NB4 (cell line): ENCODE measurements around the gene GAS2.

Experiments
- DNase-seq: peaks from one replicate; pipeline ENCODE4 v3.0.0; 2010; ENCODE audit warnings: low read depth
- H3K4me3 ChIP-seq: one replicate; pipeline ENCODE4 v1.5.1; 2011; ENCODE audit warnings: mild to moderate bottlenecking, low read depth, low read length, moderate library complexity
- MYC ChIP-seq: IDR thresholded peaks from 2 replicates; pipeline ENCODE4 v1.6.1; 2011; ENCODE audit warnings: low read depth, low read length
- POLR2A ChIP-seq: IDR thresholded peaks from 2 replicates; pipeline ENCODE4 v1.6.1; 2011; ENCODE audit warnings: mild to moderate bottlenecking; ENCODE audit not compliant: insufficient read length; ENCODE audit errors: extremely low read depth
- TF ChIP-seq, protein P1 (sequence below): IDR thresholded peaks from one replicate; pipeline ENCODE4 v1.5.1; 2012; ENCODE audit warnings: low read depth, low read length
- TF ChIP-seq, protein P2 (sequence below): IDR thresholded peaks from 2 replicates; pipeline ENCODE4 v1.6.1; 2011; ENCODE audit warnings: low read depth, low read length

GAS2 gene

DNA sequence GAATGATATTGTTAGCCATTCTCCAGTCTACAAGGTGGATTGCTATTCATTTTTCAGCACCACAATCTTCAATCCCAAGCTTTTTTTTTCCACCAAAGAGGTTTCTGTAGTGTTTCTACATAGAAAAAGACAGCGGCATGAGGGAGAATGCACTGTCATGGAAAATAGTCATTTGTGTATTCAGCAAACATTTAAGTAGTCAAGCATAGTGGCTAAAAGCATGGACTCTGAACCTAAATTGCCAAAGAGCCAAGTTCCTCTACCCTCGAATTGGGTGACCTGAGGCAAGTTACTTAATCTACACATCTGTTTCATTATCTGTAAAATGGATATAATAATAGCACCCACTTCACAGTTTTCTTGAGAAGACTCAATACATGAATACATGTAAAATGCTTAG, 14.2 kb downstream of the GAS2 start:
- TF ChIP-seq MYC (no peak), POLR2A (no peak)
- TF ChIP-seq, protein P1, sequence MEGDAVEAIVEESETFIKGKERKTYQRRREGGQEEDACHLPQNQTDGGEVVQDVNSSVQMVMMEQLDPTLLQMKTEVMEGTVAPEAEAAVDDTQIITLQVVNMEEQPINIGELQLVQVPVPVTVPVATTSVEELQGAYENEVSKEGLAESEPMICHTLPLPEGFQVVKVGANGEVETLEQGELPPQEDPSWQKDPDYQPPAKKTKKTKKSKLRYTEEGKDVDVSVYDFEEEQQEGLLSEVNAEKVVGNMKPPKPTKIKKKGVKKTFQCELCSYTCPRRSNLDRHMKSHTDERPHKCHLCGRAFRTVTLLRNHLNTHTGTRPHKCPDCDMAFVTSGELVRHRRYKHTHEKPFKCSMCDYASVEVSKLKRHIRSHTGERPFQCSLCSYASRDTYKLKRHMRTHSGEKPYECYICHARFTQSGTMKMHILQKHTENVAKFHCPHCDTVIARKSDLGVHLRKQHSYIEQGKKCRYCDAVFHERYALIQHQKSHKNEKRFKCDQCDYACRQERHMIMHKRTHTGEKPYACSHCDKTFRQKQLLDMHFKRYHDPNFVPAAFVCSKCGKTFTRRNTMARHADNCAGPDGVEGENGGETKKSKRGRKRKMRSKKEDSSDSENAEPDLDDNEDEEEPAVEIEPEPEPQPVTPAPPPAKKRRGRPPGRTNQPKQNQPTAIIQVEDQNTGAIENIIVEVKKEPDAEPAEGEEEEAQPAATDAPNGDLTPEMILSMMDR, result no peak
- TF ChIP-seq, protein P2, sequence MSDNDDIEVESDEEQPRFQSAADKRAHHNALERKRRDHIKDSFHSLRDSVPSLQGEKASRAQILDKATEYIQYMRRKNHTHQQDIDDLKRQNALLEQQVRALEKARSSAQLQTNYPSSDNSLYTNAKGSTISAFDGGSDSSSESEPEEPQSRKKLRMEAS, result no peak
- DNase-seq, result no peak

DNA sequence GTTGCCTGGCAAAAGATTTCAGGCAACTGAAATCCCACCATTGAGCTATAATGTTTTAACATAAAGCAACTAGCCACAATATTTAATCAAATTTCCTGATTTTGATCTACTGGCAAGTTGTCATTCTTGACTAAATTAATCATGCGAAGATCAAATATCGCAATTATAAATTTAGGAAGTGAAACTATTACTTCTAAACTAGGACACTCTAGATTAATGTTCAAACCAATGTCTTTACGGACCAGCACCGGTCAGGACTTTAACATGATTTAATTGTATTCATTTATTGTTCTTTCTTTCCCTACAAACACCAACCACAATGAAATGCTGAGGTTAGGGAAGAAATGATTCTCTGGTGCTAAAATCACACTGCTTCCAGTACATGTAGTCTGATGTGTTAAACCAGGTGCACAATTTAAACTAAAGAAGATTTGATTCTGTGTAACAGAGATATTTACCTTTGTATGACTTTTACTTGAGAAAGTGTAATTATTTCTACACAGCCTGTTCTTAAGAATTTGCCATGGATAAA, 14.9 kb downstream of the GAS2 start:
- DNase-seq, result no peak
- no peak overlapping the region for H3K4me3 ChIP-seq
- TF ChIP-seq, protein P1, result no peak
- TF ChIP-seq MYC (no peak), POLR2A (no peak)
- TF ChIP-seq, protein P2, result no peak

More for the DNA sequence above, 14.2 kb downstream of the GAS2 start:
- H3K4me3 ChIP-seq, result no peak overlapping the region

DNA sequence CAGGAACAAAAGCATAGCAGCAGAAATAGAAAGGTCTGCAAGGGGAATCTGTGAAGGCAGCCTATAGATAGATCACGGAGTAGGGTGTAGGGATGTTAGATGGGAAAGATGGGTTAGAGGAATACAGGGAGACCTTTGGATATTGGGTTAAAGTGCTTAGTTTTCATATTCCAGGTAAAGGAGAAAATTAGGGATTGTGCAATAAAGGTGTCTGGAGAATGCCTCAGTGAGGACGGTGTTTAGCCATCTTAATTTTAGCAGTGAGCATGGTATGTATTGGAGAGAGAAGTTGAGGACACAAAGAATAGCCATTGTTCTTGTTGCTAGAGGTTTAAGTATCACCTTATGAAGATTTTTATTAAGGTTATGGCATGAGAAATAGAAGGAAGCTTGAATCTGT, 17.7 kb downstream of the GAS2 start:
- no peak overlapping the region for H3K4me3 ChIP-seq
- no peak for DNase-seq
- TF ChIP-seq, protein P1, result no peak
- TF ChIP-seq, protein P2, result no peak
- no peak for TF ChIP-seq POLR2A

DNA sequence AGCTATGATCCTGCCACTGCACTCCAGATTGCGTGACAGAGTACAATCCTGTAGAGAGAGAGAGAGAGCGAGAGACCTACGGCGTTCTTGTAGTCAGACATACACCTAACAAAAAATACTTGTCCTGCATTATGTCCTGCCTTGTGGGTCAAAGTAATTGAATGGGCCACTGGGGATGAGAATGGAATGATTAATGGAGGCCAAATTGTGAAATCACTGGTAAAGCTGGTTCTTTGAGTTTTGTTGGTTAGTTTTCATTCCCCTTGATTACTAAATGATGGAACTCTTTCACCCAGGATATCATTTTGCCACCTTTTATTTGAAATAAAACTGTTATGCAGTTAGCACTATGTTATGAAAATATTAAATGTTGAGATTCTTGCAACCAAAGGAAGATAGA, 18.7 kb downstream of the GAS2 start:
- H3K4me3 ChIP-seq, result no peak overlapping the region
- TF ChIP-seq, protein P2, result no peak
- no peak for DNase-seq

DNA sequence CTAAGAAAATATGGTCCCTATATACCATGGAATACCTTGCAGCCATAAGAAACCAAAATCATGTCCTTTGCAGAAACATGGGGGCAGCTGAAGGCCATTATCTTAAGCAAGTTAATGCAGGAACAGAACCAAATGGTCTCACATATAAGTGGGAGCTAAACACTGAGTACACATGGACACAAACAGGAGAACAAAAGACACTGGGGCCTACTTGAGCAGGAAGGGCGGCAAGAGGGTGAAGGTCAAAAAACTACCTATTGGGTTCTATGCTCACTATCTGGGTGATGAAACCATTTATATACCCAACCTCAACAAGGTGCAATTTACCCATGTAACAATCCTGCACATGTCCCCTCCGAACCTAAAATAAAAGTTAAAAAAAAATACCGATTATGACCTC, 22.5 kb downstream of the GAS2 start:
- TF ChIP-seq, protein P1, result no peak
- TF ChIP-seq POLR2A, result no peak
- no peak for TF ChIP-seq MYC
- H3K4me3 ChIP-seq, result no peak overlapping the region
- DNase-seq, result no peak

DNA sequence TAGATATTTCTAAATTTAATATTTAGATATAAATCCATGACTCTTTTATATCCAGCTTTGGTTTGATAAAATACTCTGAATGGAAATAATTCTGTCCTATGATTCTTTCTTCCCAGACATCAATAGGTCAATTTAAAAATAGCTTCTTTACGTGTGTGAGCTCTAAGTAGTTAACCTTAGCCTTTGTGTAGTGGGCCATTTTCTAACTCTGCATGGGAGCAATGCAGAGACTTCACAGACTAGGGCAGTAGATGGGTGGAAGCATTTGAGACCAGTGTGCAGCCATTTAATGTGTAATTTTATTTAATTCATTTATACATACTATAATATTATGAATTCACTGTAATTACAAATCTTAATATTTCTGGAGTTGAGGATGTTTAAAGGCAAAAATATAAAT, 23.8 kb downstream of the GAS2 start:
- no peak for DNase-seq
- TF ChIP-seq POLR2A (no peak), MYC (no peak)
- TF ChIP-seq, protein P1, result no peak
- TF ChIP-seq, protein P2, result no peak
- H3K4me3 ChIP-seq, result no peak overlapping the region
